Aorta (tissue), 5 donors: Measurements from ENCODE around the gene PRKCSH. TPM values are rescaled to one million over a fixed set of nuclear protein-coding genes. Genes with fewer than 3 reads are reported as not detected.

Experiments
- ATAC-seq: fragments of 200-7000 bp; cut with Tn5 transposase; one replicate; pipeline ENCODE4 v1.9.1; 2022; ENCODE audit warnings: moderate library complexity; ENCODE audit not compliant: low FRiP score
- DNase-seq, 2 donors: peaks; one replicate each; pipeline ENCODE4 v3.0.0-alpha.2; 2020
- H3K27ac ChIP-seq, 2 donors: one replicate each; pipeline ENCODE4 v1.5.1; 2013; ENCODE audit warnings: low read length in 2 of 2, mild to moderate bottlenecking in 2 of 2, moderate library complexity in 2 of 2, control low read depth in 1 of 2, inconsistent platforms in 1 of 2, low read depth in 1 of 2
- H3K27me3 ChIP-seq, 2 donors: one replicate each; pipeline ENCODE4 v1.6.1; 2013; ENCODE audit warnings: control low read depth in 1 of 2, low read length in 1 of 2, mild to moderate bottlenecking in 1 of 2, moderate library complexity in 1 of 2; ENCODE audit not compliant: insufficient read depth in 2 of 2, control insufficient read depth in 1 of 2
- H3K36me3 ChIP-seq, 2 donors: one replicate each; pipeline ENCODE4 v1.6.1; 2013; ENCODE audit warnings: control low read depth in 1 of 2, low read length in 1 of 2, mild to moderate bottlenecking in 1 of 2; ENCODE audit not compliant: insufficient read depth in 2 of 2, control insufficient read depth in 1 of 2
- H3K4me1 ChIP-seq, 2 donors: one replicate each; pipeline ENCODE4 v1.6.1; 2013; ENCODE audit warnings: low read length in 2 of 2, control low read depth in 1 of 2, mild to moderate bottlenecking in 1 of 2, moderate library complexity in 1 of 2; ENCODE audit not compliant: insufficient read depth in 2 of 2, control insufficient read depth in 1 of 2
- H3K4me3 ChIP-seq, 2 donors: one replicate each; pipeline ENCODE4 v1.5.1; 2013; ENCODE audit warnings: low read length in 2 of 2, control low read depth in 1 of 2, mild to moderate bottlenecking in 1 of 2
- H3K9me3 ChIP-seq: one replicate; pipeline ENCODE4 v1.6.1; 2013; ENCODE audit warnings: mild to moderate bottlenecking, low read length; ENCODE audit not compliant: control insufficient read depth
- WGBS, 2 donors: extraction: QIAGEN DNeasy Blood & Tissue Kit; methylation state at CpG; one replicate each; pipeline ENCODE4 v1.1.7; 2013; 5-methylcytosine and 5-hydroxymethylcytosine counted together
- intact Hi-C, 2 donors: fragments of 100-400 bp; cut with DNase I; formaldehyde crosslinking; loops; one replicate each; pipeline versions ENCODE4 v1.14.2 to v1.15.0; 2022
- microRNA-seq, 2 donors: library from miRNA; unstranded; fragments of <30 nt; microRNA quantifications; one replicate each; pipeline ENCODE4 v1.2.0, GENCODE V29; 2020
- polyA plus RNA-seq, 2 donors: library from polyadenylated mRNA; stranded (reverse); fragments of 200-250 nt; gene quantifications; one replicate each; pipeline ENCODE4 v1.2.3, GENCODE V29; 2013
- total RNA-seq, 2 donors: library from RNA; stranded (reverse); fragmentation: NEBNext Ultra II Directional; extraction: Animal tissue kit (Norgen Biotek cat#: 25700); gene quantifications; one replicate each; pipeline ENCODE4 v1.2.1, GENCODE V29; 2021
- donor health status: healthy with polysubstance abuse.
- donor health status: Bipolar disorder and iron deficiency.
- donor health status: DM: no; HTN: no; CAD: no.
- donor health status: DM: no; HTN: no; CAD: no.
- donor health status: DM: yes; HTN: yes; CAD: no.

Gene PRKCSH
- total and polyA plus RNA-seq, 4 donors = 90.2 to 207 (median 168) TPM

GRCh38 chr19:11496391-11497163 is 61.1 kb downstream of the PRKCSH start:
- Histone ChIP-seq H3K27ac (no peak overlapping the region), H3K4me1 (no peaks in the 10 kb centered on the region), H3K9me3 (no peaks in the 10 kb centered on the region), H3K4me3 (no peak overlapping the region), H3K36me3 (peaks cover 0 to 7% of the 10 kb centered on the region in 2 donors), H3K27me3 (no peaks in the 10 kb centered on the region)
- intact Hi-C loops = loop anchor here (1.0 to 5.0 kb wide), 2 partner anchors 91 kb away; no protein-coding TSS in a partner anchor
- WGBS, 2 donors = 62 to 68% methylated on average over 17 of the region's 17 CpGs
- peak; percentile 82 to 91 for DNase-seq
- peak; percentile 69 for ATAC-seq

- Histone ChIP-seq H3K4me1 (no peaks in the 10 kb centered on the region), H3K4me3 (no peak overlapping the region), H3K27ac (no peak overlapping the region), H3K36me3 (peaks cover 0 to 7% of the 10 kb centered on the region in 2 donors), H3K27me3 (no peaks in the 10 kb centered on the region), H3K9me3 (no peaks in the 10 kb centered on the region)
- ATAC-seq (no peak), DNase-seq (no peak)
- intact Hi-C loops = loop anchor here in 1 of 2 donors (5.0 kb wide), 1 partner anchor 88 kb away; no protein-coding TSS in a partner anchor
- WGBS, 2 donors = 87 to 88% methylated on average over 6 of the region's 6 CpGs
Measured at GRCh38 chr19:11499220-11499726, 63.8 kb downstream of the PRKCSH start.

DNA sequence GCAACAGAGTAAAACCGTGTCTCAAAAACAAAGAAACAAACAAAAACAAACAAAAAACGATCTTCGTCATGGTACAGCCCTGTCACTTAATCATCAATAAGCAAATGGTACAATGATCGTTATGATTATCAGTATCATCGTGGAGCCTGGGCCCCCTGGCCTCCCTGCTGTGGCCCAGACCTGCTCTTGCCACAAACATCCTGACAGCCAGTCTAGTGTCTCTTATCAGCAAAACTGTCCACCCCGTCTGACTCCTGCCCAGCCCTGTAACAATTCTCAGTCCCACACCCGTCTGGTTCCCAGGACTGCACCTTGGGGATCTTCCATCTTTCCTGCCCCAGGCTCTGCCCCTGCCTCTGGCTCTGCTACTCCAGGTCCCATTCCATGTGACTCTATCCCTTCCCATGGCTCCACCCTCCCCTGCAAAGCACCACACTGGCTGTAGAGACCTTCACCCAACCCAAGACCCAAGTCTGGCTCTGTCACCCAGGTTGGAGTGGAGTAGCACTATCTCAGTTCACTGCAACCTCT is 64.5 kb downstream of the PRKCSH start:
- H3K36me3 ChIP-seq = peaks cover 0 to 7% of the 10 kb centered on the region in 2 donors
- no peak for DNase-seq
- 74 to 77% methylated on average over 7 of the region's 7 CpGs for WGBS, 2 donors
- no peak for ATAC-seq
- no peaks in the 10 kb centered on the region for H3K4me1 ChIP-seq
- intact Hi-C loops = loop anchor here in 1 of 2 donors (5.0 kb wide), 1 partner anchor 87 kb away; no protein-coding TSS in a partner anchor
- H3K27ac ChIP-seq = no peak overlapping the region
- H3K9me3 ChIP-seq = no peaks in the 10 kb centered on the region
- no peak overlapping the region for H3K4me3 ChIP-seq
- H3K27me3 ChIP-seq = no peaks in the 10 kb centered on the region

Small RNA genes lying within 50 kb of the gene (microRNA-seq; reads per million reads assigned to microRNA genes)
- 0 reads per million in 2 donors for gene MIR7974

Other genes with a start within 250 kb of the PRKCSH start
- 100 to 1,000 TPM; 316 to 379 TPM for gene KANK2, start 238.1 kb upstream of the PRKCSH start, total RNA-seq
- 100 to 1,000 TPM; 269 to 282 TPM for gene KANK2, start 238.1 kb upstream of the PRKCSH start, polyA plus RNA-seq
- not detected for gene ANGPTL8, start 196.0 kb upstream of the PRKCSH start, total RNA-seq
- gene ANGPTL8, start 196.0 kb upstream of the PRKCSH start, polyA plus RNA-seq = 10 to 100 TPM in 1 of 2 donors, not detected in 1; 11.8 TPM
- gene DOCK6, start 173.1 kb upstream of the PRKCSH start, total RNA-seq = 100 to 1,000 TPM in 1 of 2 donors, 10 to 100 TPM in 1; 73.1 to 109 TPM
- gene DOCK6, start 173.1 kb upstream of the PRKCSH start, polyA plus RNA-seq = 10 to 100 TPM; 12.8 to 71.8 TPM
- gene TSPAN16, start 139.5 kb upstream of the PRKCSH start, total RNA-seq = not detected
- gene TSPAN16, start 139.5 kb upstream of the PRKCSH start, polyA plus RNA-seq = not detected
- gene RAB3D, start 96.0 kb upstream of the PRKCSH start, total RNA-seq = 10 to 100 TPM; 26.7 to 32.7 TPM
- gene RAB3D, start 96.0 kb upstream of the PRKCSH start, polyA plus RNA-seq = 1 to 10 TPM; 3.0 to 7.1 TPM
- 10 to 100 TPM; 36.2 to 50.7 TPM for gene TMEM205, start 89.4 kb upstream of the PRKCSH start, total RNA-seq
- gene TMEM205, start 89.4 kb upstream of the PRKCSH start, polyA plus RNA-seq = 100 to 1,000 TPM in 1 of 2 donors, 10 to 100 TPM in 1; 25.5 to 119 TPM
- 10 to 100 TPM; 18.0 to 44.4 TPM for gene CCDC159, start 89.1 kb upstream of the PRKCSH start, total RNA-seq
- 100 to 1,000 TPM in 1 of 2 donors, 10 to 100 TPM in 1; 28.3 to 111 TPM for gene CCDC159, start 89.1 kb upstream of the PRKCSH start, polyA plus RNA-seq
- 10 to 100 TPM; 36.4 to 37.4 TPM for gene PLPPR2, start 80.2 kb upstream of the PRKCSH start, total RNA-seq
- 10 to 100 TPM; 11.4 to 41.0 TPM for gene PLPPR2, start 80.2 kb upstream of the PRKCSH start, polyA plus RNA-seq
- 1 to 10 TPM; 1.5 to 1.7 TPM for gene SWSAP1, start 61.0 kb upstream of the PRKCSH start, total RNA-seq
- gene SWSAP1, start 61.0 kb upstream of the PRKCSH start, polyA plus RNA-seq = 1 to 10 TPM in 1 of 2 donors, under 1 TPM in 1; 0.50 to 5.7 TPM
- gene EPOR, start 51.3 kb upstream of the PRKCSH start, total RNA-seq = 10 to 100 TPM in 1 of 2 donors, 1 to 10 TPM in 1; 7.4 to 13.1 TPM
- 10 to 100 TPM in 1 of 2 donors, under 1 TPM in 1; 0.63 to 32.4 TPM for gene EPOR, start 51.3 kb upstream of the PRKCSH start, polyA plus RNA-seq
- 10 to 100 TPM; 30.2 to 51.6 TPM for gene RGL3, start 16.3 kb upstream of the PRKCSH start, total RNA-seq
- 10 to 100 TPM; 14.5 to 78.5 TPM for gene RGL3, start 16.3 kb upstream of the PRKCSH start, polyA plus RNA-seq
- 1 to 10 TPM in 1 of 2 donors, under 1 TPM in 1; 0.49 to 1.8 TPM for gene ODAD3, start 514 bp upstream of the PRKCSH start, total RNA-seq
- gene ODAD3, start 514 bp upstream of the PRKCSH start, polyA plus RNA-seq = 1 to 10 TPM; 1.4 to 2.6 TPM
- not detected for gene ELAVL3, start 45.4 kb downstream of the PRKCSH start, total RNA-seq
- under 1 TPM; 0.13 to 0.56 TPM for gene ELAVL3, start 45.4 kb downstream of the PRKCSH start, polyA plus RNA-seq
- gene ZNF653, start 70.2 kb downstream of the PRKCSH start, total RNA-seq = 10 to 100 TPM; 11.4 to 11.6 TPM
- 10 to 100 TPM in 1 of 2 donors, 1 to 10 TPM in 1; 5.4 to 22.5 TPM for gene ZNF653, start 70.2 kb downstream of the PRKCSH start, polyA plus RNA-seq
- 10 to 100 TPM; 27.7 to 27.8 TPM for gene ECSIT, start 93.5 kb downstream of the PRKCSH start, total RNA-seq
- 10 to 100 TPM; 39.9 to 72.5 TPM for gene ECSIT, start 93.5 kb downstream of the PRKCSH start, polyA plus RNA-seq
- gene CNN1, start 103.2 kb downstream of the PRKCSH start, total RNA-seq = 1,000 to 10,000 TPM in 1 of 2 donors, 100 to 1,000 TPM in 1; 406 to 1,055 TPM
- gene CNN1, start 103.2 kb downstream of the PRKCSH start, polyA plus RNA-seq = 100 to 1,000 TPM; 547 to 569 TPM
- 10 to 100 TPM; 30.9 to 33.6 TPM for gene ELOF1, start 123.6 kb downstream of the PRKCSH start, total RNA-seq
- gene ELOF1, start 123.6 kb downstream of the PRKCSH start, polyA plus RNA-seq = 10 to 100 TPM; 37.8 to 75.4 TPM
- gene ACP5, start 142.0 kb downstream of the PRKCSH start, total RNA-seq = 10 to 100 TPM; 12.6 to 13.1 TPM
- gene ACP5, start 142.0 kb downstream of the PRKCSH start, polyA plus RNA-seq = 10 to 100 TPM in 1 of 2 donors, 1 to 10 TPM in 1; 5.2 to 45.3 TPM
- 10 to 100 TPM in 1 of 2 donors, 1 to 10 TPM in 1; 7.1 to 12.2 TPM for gene ZNF627, start 161.8 kb downstream of the PRKCSH start, total RNA-seq
- 1 to 10 TPM; 2.5 to 5.6 TPM for gene ZNF627, start 161.8 kb downstream of the PRKCSH start, polyA plus RNA-seq